H9 (cell line): ENCODE data around the gene OR52W1. TPM values are rescaled to one million over a fixed set of nuclear protein-coding genes. Genes with fewer than 3 reads are reported as not detected.

Source experiments
- DNase-seq: peaks from one replicate; pipeline ENCODE4 v3.0.0-alpha.2; 2017
- H2AFZ ChIP-seq: one replicate; pipeline ENCODE4 v1.6.1; 2013; ENCODE audit warnings: mild to moderate bottlenecking, low read length, control low read depth, moderate library complexity
- H2AK5ac ChIP-seq: 2 replicates; pipeline ENCODE4 v1.6.1; 2013; ENCODE audit warnings: low read length, control low read depth, mixed read lengths; ENCODE audit not compliant: insufficient read length
- H2BK120ac ChIP-seq: one replicate; pipeline ENCODE4 v1.6.1; 2013; ENCODE audit warnings: low read depth, mild to moderate bottlenecking, low read length, control low read depth, inconsistent platforms; ENCODE audit not compliant: poor library complexity, severe bottlenecking
- H2BK12ac ChIP-seq: 2 replicates; pipeline ENCODE4 v1.6.1; 2013; ENCODE audit warnings: low read length, control low read depth, mixed read lengths, low read depth; ENCODE audit not compliant: insufficient read length
- H2BK15ac ChIP-seq: 2 replicates; pipeline ENCODE4 v1.6.1; 2013; ENCODE audit warnings: low read depth, low read length, control low read depth
- H2BK20ac ChIP-seq: one replicate; pipeline ENCODE4 v1.6.1; 2013; ENCODE audit warnings: low read depth, mild to moderate bottlenecking, low read length, control low read depth, inconsistent platforms; ENCODE audit not compliant: poor library complexity, severe bottlenecking
- H2BK5ac ChIP-seq: 2 replicates; pipeline ENCODE4 v1.6.1; 2013; ENCODE audit warnings: low read length, control low read depth, mixed read lengths; ENCODE audit not compliant: insufficient read length
- H3K14ac ChIP-seq: 2 replicates; pipeline ENCODE4 v1.6.1; 2013; ENCODE audit warnings: low read length, control low read depth; ENCODE audit not compliant: insufficient read depth
- H3K18ac ChIP-seq: 2 replicates; pipeline ENCODE4 v1.6.1; 2013; ENCODE audit warnings: low read depth, mild to moderate bottlenecking, mixed read lengths, low read length, control low read depth; ENCODE audit not compliant: insufficient read length
- H3K23ac ChIP-seq: 2 replicates; pipeline ENCODE4 v1.6.1; 2013; ENCODE audit warnings: low read length, control low read depth, mixed read lengths, low read depth; ENCODE audit not compliant: insufficient read length
- H3K23me2 ChIP-seq: 2 replicates; pipeline ENCODE4 v1.6.1; 2013; ENCODE audit warnings: low read depth, mild to moderate bottlenecking, mixed read lengths, low read length, control low read depth; ENCODE audit not compliant: insufficient read length, poor library complexity, severe bottlenecking
- H3K27ac ChIP-seq: 2 replicates; pipeline ENCODE4 v1.5.1; 2013; ENCODE audit warnings: low read length, control low read depth, mixed read lengths, low read depth; ENCODE audit not compliant: insufficient read length
- H3K27me3 ChIP-seq: 2 replicates; pipeline ENCODE4 v1.6.1; 2013; ENCODE audit warnings: low read length, control low read depth, inconsistent platforms; ENCODE audit not compliant: insufficient read depth
- H3K4ac ChIP-seq: 2 replicates; pipeline ENCODE4 v1.6.1; 2013; ENCODE audit warnings: low read depth, mild to moderate bottlenecking, control low read depth, inconsistent platforms, low read length, moderate library complexity
- H3K4me1 ChIP-seq: 2 replicates; pipeline ENCODE4 v1.6.1; 2013; ENCODE audit warnings: low read length, control low read depth, inconsistent platforms; ENCODE audit not compliant: insufficient read depth
- H3K4me2 ChIP-seq: 2 replicates; pipeline ENCODE4 v1.6.1; 2013; ENCODE audit warnings: low read length, control low read depth, mixed read lengths; ENCODE audit not compliant: insufficient read length, insufficient read depth
- H3K56ac ChIP-seq: 2 replicates; pipeline ENCODE4 v1.6.1; 2013; ENCODE audit warnings: low read depth, mild to moderate bottlenecking, mixed read lengths, low read length, control low read depth; ENCODE audit not compliant: insufficient read length
- H3K79me1 ChIP-seq: 2 replicates; pipeline ENCODE4 v1.6.1; 2013; ENCODE audit warnings: low read depth, mild to moderate bottlenecking, moderate library complexity, low read length, control low read depth, inconsistent platforms; ENCODE audit not compliant: insufficient read depth, poor library complexity, severe bottlenecking
- H3K79me2 ChIP-seq: 2 replicates; pipeline ENCODE4 v1.6.1; 2013; ENCODE audit warnings: low read length, control low read depth, inconsistent platforms; ENCODE audit not compliant: insufficient read depth
- H3K9ac ChIP-seq: 2 replicates; pipeline ENCODE4 v1.6.1; 2013; ENCODE audit warnings: low read length, control low read depth, mixed read lengths; ENCODE audit not compliant: insufficient read length; ENCODE audit errors: extremely low read depth
- H3K9me3 ChIP-seq: one replicate; pipeline ENCODE4 v1.6.1; 2013; ENCODE audit warnings: low read depth, low read length, inconsistent platforms; ENCODE audit not compliant: control insufficient read depth
- H3T11ph ChIP-seq: one replicate; pipeline ENCODE4 v1.6.1; 2013; ENCODE audit warnings: mild to moderate bottlenecking, low read length, control low read depth, inconsistent platforms
- H4K20me1 ChIP-seq: one replicate; pipeline ENCODE4 v1.6.1; 2013; ENCODE audit not compliant: control insufficient read depth, insufficient read length, insufficient read depth
- H4K5ac ChIP-seq: 2 replicates; pipeline ENCODE4 v1.6.1; 2013; ENCODE audit warnings: low read depth, mild to moderate bottlenecking, mixed read lengths, low read length, control low read depth; ENCODE audit not compliant: insufficient read length
- H4K8ac ChIP-seq: replicated peaks from 2 replicates; pipeline ENCODE4 v1.6.1; 2013; ENCODE audit warnings: low read length, control low read depth, mixed read lengths, low read depth; ENCODE audit not compliant: insufficient read length
- H4K91ac ChIP-seq: 2 replicates; pipeline ENCODE4 v1.6.1; 2013; ENCODE audit warnings: low read depth, mild to moderate bottlenecking, moderate library complexity, mixed read lengths, low read length, control low read depth; ENCODE audit not compliant: insufficient read length
- H3K27ac Mint-ChIP-seq, 3 experiments: 2 replicates in 2 of 3; 3 replicates in 1 of 3; pipeline ENCODE4 v1.8.0; 2020 to 2021; ENCODE audit warnings: mixed read lengths in 3 of 3, mild to moderate bottlenecking in 1 of 3, moderate library complexity in 1 of 3
- H3K27me3 Mint-ChIP-seq: 2 replicates; pipeline ENCODE4 v1.8.0; 2021; ENCODE audit warnings: low read depth, mild to moderate bottlenecking, moderate library complexity, mixed read lengths
- H3K36me3 Mint-ChIP-seq, 3 experiments: 2 replicates in 2 of 3; 3 replicates in 1 of 3; pipeline ENCODE4 v1.8.0; 2020 to 2021; ENCODE audit warnings: low read depth in 3 of 3, mixed read lengths in 3 of 3; ENCODE audit not compliant: insufficient read depth in 1 of 3
- H3K4me1 Mint-ChIP-seq, 2 experiments: 2 replicates each; pipeline ENCODE4 v1.8.0; 2020; ENCODE audit warnings: mixed read lengths in 2 of 2
- H3K4me3 Mint-ChIP-seq, 2 experiments: 2 replicates in 1 of 2; 3 replicates in 1 of 2; pipeline ENCODE4 v1.8.0; 2020 to 2021; ENCODE audit warnings: mild to moderate bottlenecking in 2 of 2, mixed read lengths in 2 of 2, moderate library complexity in 1 of 2
- H3K9me3 Mint-ChIP-seq, 2 experiments: 2 replicates in 1 of 2; 3 replicates in 1 of 2; pipeline ENCODE4 v1.8.0; 2020; ENCODE audit warnings: mild to moderate bottlenecking in 2 of 2, mixed read lengths in 2 of 2, moderate library complexity in 1 of 2
- CTCF ChIP-seq: fragments of 200-600 bp; sonication (generic); conservative IDR thresholded peaks from 3 replicates; pipeline ENCODE4 v1.8.0; 2021; ENCODE audit warnings: antibody characterized with exemption, mild to moderate bottlenecking
- WGBS: extraction: QIAGEN DNeasy Blood & Tissue Kit; methylation state at CpG from one replicate; pipeline ENCODE4 v1.1.7; 2013; ENCODE audit warnings: missing lambda C conversion rate, low lambda C conversion rate, mixed read lengths; ENCODE audit not compliant: insufficient read length; ENCODE audit errors: extremely low coverage; 5-methylcytosine and 5-hydroxymethylcytosine counted together
- total RNA-seq: library from RNA; stranded (reverse); gene quantifications from 2 replicates; pipeline ENCODE4 v1.2.1, GENCODE V29; 2021

Gene OR52W1
- total RNA-seq, 1 experiment from 2014 or later, result not detected

GRCh38 chr11:6240781-6241180, 41.8 kb downstream of the OR52W1 start:
- no peaks in the 10 kb centered on the region for H4K20me1 ChIP-seq
- H3K27me3 Mint-ChIP-seq, result peaks cover 17% of the 10 kb centered on the region
- H2AK5ac ChIP-seq, result no peak overlapping the region
- H2BK15ac ChIP-seq, result no peak overlapping the region
- H4K8ac ChIP-seq, result no peak overlapping the region
- no peak overlapping the region for H3K56ac ChIP-seq
- no CpG with 5 or more reads among the region's 1 CpG for WGBS
- H4K91ac ChIP-seq, result no peak overlapping the region
- no peaks in the 10 kb centered on the region for H3K27me3 ChIP-seq
- no peak for DNase-seq
- H3K79me1 ChIP-seq, result no peaks in the 10 kb centered on the region
- H3K4ac ChIP-seq, result no peak overlapping the region
- H3K27ac ChIP-seq, result no peak overlapping the region
- no peaks in the 10 kb centered on the region; the same call in 1 of the 2 replicates for H3K4me1 ChIP-seq
- H2BK120ac ChIP-seq, result no peak overlapping the region
- H3K4me1 Mint-ChIP-seq, result peaks cover 8 to 13% of the 10 kb centered on the region in 2 experiments
- no peak overlapping the region; a peak in 1 of 7 replicates for H3K27ac Mint-ChIP-seq
- H3T11ph ChIP-seq, result no peak overlapping the region
- H3K9ac ChIP-seq, result no peak overlapping the region
- no peak overlapping the region for H4K5ac ChIP-seq
- H3K4me2 ChIP-seq, result no peak overlapping the region
- H3K14ac ChIP-seq, result no peak overlapping the region
- H2BK5ac ChIP-seq, result no peak overlapping the region
- H2BK20ac ChIP-seq, result no peak overlapping the region
- no peaks in the 10 kb centered on the region for H3K36me3 Mint-ChIP-seq
- H2AFZ ChIP-seq, result no peak overlapping the region
- H3K18ac ChIP-seq, result no peak overlapping the region
- no peak for TF ChIP-seq CTCF
- no peaks in the 10 kb centered on the region for H3K9me3 Mint-ChIP-seq
- H3K23me2 ChIP-seq, result no peaks in the 10 kb centered on the region
- H3K9me3 ChIP-seq, result no peaks in the 10 kb centered on the region
- no peak overlapping the region for H3K23ac ChIP-seq
- no peak overlapping the region for H3K4me3 Mint-ChIP-seq
- no peak overlapping the region for H2BK12ac ChIP-seq
- H3K79me2 ChIP-seq, result no peaks in the 10 kb centered on the region
